Lung microvascular endothelial cell (primary cell): ENCODE results near the gene FBXO39. TPM values are rescaled to one million over a fixed set of nuclear protein-coding genes. Genes with fewer than 3 reads are reported as not detected.
"Not testable (repeated sequence)": the region's sequence is repeated elsewhere in the genome, so short reads cannot be mapped to it uniquely, and the experiment has no call there.

Experiments
- DNase-seq, 2 donors: peaks; one replicate each; pipeline versions ENCODE4 v3.0.0 to v3.0.0-alpha.2; 2010; ENCODE audit warnings: low read depth in 2 of 2
- total RNA-seq: library from RNA; depleted of rRNA; stranded (reverse); fragments of >200 nt; gene quantifications from 2 replicates; pipeline ENCODE4 v1.2.1, GENCODE V29; 2014

Gene FBXO39
- total RNA-seq = 1.3 and 6.9 TPM in 2 replicates

DNA sequence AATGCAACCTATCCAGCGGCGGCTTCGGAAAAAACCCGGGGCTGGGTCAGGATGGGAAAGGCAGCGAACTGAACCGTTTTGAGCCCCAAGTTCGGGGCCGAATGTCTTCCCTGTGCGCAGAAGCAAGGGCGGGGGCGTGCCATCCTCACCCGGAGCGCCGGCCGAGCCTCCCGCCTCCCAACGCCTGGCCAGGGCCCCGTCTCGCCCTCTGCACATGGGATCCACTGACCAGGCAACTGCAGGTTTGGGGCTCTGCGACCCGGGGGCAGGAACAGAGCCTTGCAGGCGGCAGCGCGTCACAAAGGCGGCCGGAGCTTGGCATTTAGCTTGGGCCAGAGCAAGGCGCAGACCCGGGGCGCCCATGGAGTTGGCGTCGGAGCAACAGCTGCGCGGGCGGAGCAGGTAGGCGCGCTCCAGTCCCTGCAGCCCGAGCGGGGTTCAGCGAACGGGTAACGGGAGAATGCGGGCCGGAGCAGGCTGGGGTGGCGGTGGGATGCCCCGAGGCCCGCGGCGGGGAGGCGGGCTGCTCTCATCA, at the start of gene FBXO39:
TSS of gene FBXO39 (plus strand) at position 345 of the 535 bp plus-strand sequence. CDS start 3,654 bp downstream, outside the sequence.
- no peak for DNase-seq

DNA sequence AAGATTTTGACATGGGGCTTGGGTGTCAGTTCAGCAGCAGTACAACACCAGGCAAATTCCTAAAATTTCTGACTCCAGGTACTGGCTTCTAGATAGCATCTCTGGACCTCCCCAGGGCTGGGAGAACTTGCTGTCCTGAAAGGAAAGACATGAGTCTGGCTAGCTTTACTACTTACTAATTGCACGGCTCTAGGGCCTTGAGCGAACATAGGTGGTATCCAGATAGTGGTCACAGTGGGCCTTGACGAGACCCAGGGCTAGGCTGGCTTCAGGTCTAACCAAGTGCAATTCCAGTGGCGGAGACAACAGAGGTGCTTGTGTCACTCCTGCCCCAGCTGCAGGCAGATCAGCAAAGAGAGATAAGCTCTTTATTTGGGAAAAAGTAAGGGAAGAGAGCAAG, 46.5 kb upstream of the FBXO39 start:
- no peak for DNase-seq

DNA sequence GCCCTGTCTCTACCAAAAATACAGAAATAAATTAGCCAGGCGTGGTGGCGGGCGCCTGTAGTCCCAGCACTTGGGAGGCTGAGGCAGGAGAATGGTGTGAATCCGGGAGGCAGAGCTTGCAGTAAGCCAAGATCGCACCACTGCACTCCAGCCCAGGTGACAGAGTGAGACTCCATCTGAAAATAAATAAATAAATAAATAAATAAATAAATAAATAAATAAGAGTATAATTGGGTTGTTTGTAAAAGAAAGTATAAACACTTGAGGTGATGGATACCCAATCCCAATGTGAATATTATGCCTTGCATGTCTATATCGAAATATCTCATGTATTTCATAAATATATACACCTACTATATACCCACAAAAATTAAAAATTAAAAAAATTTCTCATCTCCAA, 29.4 kb upstream of the FBXO39 start:
- not testable (repeated sequence) for DNase-seq

DNA sequence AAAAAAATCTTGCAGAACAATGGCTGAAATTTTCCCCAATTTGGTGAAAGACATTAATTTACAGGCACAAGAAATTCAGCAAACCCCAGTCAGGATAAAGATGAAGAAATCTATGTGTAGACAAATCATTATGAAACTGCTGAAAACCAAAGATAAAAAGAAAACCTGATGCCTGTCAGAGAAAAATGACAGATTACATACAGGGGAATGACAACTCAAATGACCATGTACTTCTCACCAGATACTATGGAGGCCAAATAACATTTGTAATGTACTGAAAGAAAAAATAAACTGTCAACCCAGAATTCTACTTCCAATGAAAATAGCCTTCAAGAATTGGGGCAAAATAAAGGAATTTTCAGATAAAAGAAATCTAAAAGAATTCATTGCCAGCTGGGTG, 27.4 kb upstream of the FBXO39 start:
- no peak for DNase-seq

DNA sequence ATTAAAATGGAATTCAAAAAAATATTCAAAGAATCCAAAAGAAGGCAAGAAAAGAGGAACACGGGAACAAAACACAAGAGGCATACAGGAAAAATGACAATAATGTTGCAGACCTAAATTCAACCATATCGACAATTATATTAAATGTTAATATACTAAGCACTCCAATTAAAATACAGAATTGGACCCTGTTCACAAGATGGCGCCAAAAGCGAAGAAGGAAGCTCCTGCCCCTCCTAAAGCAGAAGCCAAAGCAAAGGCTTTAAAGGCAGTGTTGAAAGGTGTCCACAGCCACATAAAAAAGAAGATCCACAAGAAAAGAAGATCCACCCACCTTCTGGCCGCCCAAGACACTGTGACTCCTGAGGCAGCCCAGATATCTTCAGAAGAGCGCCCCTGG, 26.5 kb upstream of the FBXO39 start:
- peak in 1 of 2 donors; percentile 57 for DNase-seq

DNA sequence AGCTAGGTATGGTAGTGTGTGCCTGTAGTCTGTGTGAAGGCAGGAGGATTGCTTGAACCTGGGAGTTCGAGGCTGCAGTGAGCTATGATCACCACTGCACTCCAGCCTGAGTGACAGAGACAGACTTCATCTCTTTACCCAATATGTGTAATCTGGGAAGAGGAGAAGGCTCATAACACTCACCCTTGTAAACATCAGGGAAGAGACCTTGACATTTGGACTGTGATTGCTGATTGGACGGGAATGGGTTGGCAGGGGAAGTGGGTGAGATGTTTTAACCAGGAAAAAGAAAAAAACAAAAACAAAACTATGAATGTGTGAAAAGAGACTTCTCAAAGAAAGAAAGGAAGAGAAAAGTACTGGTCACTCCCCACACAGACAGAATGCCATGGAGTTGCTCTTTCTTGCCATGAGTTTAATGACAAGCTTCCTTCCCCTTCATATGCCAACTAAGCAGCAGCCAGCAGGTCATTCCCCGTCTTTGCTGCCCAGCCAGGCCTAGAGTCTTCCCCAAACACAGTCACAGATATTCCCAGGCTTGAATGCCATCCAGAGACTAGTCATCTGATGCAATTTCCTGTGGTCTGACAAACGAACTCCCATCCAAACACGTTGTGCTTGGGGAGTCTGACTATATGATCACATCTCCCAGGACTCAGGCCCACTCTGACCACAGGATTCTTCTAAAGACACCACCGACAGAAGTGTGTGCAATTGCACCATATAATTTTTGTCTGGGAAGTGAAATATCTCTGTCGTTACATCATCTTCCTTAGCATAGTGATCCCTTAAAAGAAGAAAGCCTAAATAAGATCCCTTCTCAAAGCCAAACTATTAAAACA, 23.7 kb upstream of the FBXO39 start:
- peak; percentile 96 to 98 for DNase-seq

DNA sequence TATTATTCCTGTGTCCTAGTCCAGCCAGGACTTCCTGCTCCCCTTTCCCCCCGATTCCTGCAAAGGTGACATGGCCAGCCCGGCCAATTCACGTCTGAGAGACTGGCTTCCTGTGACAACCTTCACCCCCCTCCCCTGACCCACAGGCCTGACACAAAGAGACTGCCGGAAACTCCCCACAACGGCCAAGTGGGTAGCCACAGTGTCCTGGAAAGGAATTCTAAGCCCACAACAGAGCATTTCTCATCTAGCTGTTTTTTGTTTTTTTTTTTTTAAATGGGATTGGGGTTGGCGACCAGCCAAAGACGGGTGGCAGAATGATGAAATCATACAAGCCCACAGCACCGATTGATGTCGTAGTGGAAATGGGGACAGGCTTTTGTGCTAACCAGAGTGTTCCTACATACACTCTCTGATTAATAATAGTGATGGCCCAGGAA, 23.0 kb upstream of the FBXO39 start:
- peak; percentile 88 to 98 for DNase-seq

DNA sequence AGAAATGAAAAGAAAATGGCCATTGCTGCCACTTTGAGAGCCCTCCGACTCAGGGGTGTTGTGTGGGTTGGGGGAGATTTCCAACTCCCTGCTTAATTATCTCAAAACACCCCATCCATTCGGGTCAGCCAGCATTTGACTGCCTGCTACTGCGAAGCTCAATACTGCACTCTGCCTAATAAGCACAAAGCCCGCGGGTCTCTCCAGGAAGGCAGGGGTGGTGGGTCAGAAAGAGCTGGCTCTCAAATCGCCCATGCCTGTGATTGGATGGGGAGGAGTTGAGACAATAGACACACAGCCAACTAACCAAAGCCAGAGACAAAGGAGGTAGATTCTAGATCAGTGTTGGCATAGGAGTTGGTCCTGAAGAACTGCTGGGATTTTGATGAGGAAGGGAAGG, 22.5 kb upstream of the FBXO39 start:
- DNase-seq = peak; percentile 48 to 91

DNA sequence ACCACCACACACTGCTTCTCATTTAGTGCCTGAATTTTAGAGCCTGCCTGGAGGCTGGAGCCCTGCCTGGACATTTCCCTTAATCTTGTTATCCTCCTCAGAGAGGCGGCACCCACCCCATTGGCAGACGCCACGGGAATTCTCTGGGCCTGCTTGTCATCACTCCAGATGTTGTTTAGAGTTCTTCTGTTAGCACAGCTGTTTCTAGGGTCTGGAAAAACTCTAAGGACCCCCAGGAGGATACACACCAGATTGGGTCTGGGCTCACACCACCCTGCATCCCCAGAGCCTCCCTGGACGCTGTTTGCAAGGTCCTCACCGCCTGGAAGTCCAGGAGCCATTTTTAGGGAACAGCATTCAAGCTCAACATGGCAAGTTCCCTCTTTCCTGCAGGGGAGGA, 20.7 kb upstream of the FBXO39 start:
- DNase-seq = no peak

DNA sequence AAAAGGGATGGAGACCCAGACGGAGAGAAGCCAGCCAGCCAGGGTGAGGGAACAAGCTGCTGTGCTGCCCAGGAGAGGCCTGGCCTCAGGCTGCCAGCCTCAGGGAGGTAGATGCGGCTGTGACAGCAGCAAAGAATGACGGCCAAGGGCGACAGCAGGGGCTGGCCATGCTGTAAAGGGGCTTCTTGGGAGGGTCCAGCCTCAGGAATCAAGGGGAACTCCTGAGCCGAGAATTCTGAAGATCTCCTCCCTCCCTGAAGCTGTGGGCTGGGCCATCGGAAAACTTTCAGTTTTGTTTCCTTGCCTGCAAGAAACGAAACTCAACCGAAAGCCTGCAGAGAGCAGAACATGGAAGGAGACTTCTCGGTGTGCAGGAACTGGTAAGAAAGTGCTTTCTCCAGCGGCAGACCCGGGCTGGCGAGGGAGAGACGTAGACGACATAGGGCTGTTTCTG, 20.3 kb upstream of the FBXO39 start, which contains the start of gene XAF1:
TSS of gene XAF1 (plus strand) at position 316 of the 454 bp plus-strand sequence. CDS start at position 349, 33 bp downstream.
- peak in 1 of 2 donors; percentile 83 for DNase-seq

DNA sequence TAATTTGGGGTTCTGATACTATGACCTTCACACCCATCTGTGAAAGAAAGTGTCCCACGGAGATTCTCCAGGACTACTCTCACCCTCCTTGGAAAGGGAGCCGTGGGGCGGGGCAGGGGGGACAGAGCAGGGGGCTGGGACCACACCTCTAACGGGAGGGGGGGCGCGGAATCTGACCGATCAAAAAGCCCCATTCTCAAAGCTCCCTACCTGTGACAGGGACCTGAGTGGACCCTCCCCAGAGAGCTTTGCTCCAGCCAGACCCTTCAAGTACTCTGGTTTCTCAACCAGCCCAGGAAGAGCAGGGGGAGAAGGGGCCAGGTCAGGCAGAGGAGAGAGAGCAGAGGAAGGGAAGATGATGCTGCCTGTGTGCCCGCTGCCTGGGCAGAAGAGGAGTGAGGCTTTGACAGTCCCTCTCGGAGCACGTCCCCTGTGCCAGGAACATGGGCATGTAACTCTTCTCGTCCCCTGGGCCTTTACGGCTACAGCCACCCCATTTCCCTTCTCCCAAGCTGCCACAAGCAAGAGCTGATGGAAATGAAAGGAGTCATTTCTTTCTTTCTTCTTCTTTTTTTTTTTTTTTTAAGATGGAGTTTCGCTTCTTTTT, 19.5 kb upstream of the FBXO39 start:
- no peak for DNase-seq

DNA sequence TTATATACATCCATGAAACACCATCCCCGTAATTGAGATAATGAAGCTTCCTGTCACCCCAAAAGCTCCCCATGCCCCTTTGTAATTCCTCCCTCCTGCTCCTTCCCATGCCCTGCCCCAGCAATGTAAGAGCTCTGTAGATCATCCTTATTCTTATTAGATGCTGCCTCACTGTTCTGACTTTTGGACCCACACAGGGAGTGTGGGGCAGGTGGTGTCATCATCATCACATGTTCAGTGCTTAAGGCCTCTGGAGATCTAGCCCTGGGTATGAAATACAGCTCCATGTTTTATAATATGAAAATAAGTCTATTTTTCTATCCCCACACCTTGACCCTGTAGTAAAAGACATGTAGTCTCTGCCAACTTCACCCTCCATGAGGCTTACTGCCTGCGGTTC, 18.3 kb upstream of the FBXO39 start:
- DNase-seq = no peak

DNA sequence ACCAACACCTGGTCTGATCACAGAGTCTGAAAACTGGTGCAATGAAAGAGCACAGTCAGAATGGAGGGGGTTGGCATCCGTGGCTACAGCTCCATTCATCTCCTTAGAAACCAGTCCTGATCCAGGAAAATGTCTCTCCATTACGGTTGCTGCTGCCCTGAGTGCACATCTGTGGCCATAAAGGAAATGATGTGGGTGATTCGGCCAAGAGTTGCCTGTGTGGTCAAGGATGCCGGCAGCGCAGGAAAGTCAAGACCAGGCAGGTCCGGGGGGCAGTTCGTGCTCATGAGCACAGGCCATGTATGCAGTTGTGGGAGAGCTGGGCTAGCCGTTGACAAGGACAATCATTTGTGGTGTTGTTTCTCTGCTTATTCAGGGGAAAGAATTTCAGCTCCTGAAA, 14.2 kb upstream of the FBXO39 start:
- no peak for DNase-seq

DNA sequence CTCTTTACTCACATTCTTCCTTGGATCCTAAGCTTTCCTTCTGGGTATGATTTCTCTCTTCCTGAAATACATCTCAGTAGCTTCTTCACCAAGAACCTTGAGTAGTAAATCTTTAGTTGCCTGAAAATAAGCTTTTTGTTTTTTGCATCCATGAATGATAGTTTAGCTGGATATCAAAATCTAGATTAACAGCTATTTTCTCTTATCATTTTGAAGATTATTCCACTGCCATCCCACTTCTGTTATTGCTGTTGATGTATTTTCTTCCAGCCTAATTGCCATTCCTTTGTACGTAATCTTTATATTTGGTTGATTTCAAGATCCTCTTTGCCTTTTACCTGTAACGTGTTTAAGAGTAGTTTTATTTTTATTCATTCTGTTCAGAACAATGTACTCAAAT, 7.6 kb upstream of the FBXO39 start:
- no peak for DNase-seq

DNA sequence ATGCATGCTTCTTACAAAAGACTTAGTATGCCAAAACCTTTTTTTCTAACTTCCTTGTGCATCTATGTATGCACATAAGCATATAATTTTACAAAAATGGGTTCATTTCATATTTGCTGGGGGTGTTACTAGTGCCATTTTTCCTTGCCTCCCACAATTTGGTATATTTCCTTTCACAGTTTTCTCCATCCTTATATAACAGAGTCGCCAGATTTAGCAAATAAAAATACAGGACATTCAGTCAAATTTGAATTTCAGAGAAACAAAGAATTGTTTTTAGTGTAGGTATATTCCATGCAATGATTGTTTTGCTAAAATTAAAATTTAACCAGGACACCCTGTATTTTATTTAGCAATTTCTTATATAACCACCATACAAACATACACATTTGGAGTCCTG, 4.0 kb upstream of the FBXO39 start:
- DNase-seq = no peak

DNA sequence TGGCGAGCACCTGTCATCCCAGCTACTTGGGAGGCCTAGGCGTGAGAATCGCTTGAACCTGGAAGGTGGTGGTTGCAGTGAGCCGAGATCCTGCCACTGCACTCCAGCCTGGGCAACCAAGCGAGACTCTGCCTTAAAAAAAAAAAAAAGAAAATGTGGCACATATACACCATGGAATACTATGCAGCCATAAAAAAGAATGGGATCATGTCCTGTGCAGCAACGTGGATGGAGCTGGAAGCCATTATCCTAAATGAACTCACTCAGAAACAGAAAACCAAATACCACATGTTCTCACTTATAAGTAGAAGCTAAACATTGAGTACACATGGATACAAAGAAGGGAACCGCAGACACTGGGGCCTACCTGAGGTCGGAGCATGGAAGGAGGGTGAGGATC, 1.1 kb upstream of the FBXO39 start:
- not testable (repeated sequence) for DNase-seq

DNA sequence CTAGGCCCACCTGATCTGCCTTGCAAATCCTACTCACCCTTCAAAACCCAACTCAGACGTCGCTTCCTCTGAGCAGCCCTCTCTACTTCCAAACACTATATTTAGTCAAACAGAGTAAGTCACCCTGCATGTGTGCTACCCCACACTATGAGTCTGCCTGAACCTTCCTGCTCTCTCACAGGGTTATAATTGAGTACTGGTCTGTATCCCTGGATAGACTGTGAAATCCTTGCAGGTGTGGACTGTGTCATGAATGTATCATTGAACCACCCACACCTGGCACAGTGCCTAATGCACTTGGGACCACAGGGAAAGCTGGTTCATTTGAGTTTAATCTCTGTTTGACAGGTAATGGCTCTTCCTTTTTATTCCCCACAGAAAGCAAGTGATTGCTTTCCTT, 3.4 kb downstream of the FBXO39 start:
- DNase-seq = no peak

DNA sequence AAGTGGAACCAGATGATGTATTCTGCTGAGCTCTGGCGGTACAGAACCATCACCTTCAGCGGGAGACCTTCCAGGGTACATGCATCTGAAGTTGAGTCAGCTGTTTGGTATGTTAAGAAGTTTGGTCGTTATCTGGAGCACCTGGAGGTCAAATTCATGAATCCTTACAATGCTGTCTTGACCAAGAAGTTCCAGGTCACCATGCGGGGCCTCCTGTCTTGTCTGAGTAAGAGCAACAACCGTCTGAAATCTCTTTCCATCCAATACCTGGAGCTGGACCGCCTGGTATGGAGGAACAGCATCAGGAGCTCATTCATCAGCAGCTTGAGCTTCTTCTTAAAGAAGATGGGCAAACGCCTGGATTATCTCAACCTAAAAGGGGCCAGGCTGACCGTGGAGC, 4.0 kb downstream of the FBXO39 start:
- DNase-seq = no peak

DNA sequence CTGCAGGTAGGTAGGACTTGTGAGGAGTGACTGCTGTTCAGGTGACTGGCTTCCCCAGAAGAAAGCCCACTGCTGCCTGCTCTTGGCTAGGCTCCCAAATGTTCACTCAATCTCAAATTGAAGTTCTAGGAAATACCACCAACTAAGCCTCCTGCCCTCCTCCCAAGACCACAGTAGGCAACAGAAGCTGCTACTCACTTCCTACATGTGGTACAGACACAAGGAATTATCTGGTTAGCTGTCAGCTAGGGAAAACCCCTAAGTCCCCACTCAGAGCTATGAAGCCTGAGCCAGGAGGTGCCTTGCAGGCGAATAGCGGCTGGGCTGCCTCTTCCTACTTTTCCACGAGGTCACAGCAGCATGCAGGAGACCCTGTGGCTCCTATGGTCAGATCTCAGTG, 4.9 kb downstream of the FBXO39 start:
- DNase-seq = no peak

DNA sequence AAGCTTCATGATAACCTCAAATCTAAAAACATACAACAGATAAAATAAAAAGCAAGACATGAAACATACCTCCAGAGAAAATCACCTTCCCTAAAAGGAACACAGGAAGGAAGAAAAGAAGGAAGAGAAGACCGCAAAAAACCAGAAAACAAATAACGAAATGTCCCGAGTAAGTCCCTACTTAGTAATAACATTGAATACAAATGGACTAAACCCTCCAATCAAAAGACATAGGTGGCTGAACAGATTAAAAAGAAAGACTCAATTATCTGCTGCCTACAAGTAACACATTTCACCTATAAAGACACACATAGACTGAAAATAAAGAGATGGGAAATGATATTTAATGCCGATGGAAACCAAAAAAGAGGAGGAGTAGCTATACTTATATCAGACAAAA, 6.2 kb downstream of the FBXO39 start:
- no peak for DNase-seq

DNA sequence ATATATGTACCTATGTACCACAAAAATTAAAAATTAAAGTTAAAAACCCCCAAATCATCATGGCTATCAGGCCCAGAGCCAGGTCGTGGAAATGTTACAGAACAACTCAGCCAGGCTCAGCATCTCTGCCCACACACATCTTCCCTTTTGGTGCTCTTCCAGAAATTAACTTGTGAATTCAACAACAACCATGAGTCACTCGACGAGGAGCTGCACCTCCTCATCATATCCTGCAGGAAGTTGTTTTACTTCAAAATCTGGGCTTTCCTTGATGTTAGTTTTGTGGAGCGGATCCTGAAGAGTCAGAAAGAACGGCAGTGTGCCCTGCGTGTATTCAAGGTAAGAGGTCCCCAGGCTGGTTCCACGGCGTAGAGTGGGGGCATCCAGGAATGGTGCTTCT, 10.6 kb downstream of the FBXO39 start:
- peak; percentile 78 to 96 for DNase-seq

DNA sequence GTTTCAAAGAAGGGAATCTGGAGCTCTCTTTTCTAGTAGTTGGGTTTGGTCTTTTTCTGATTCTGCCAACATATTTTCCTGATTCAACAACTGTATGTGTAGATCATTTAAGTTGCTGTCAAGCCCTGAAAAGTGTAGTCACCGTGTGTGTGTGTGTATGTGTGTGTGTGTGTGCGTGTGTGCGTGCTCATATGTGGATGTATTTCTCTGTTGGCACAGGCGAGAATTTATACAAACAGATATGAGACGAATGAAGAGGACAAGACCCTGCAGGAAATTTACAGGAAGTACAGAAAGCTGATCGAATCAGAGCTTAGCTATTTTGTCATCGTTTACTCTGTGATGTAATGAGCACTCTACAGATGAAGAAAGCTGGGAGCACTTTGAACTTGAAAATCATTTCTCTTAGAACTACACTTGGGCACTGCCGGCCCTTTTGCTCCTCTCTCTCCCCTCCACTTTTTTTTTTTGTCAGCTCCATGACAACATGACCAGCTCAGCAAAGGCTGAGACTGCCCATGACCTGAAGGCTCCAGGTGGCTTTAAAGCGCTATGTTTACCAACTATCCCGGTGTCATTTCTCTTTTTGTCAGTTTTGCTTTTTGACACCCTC, 11.2 kb downstream of the FBXO39 start:
- DNase-seq = peak; percentile 65 to 67
